Gastrocnemius medialis (tissue), 4 donors: Measurements from ENCODE around the gene GPX3. TPM values are rescaled to one million over a fixed set of nuclear protein-coding genes. Genes with fewer than 3 reads are reported as not detected.

Experiments used
- ATAC-seq, 2 donors: fragments of 150-250 bp; one replicate each; pipeline ENCODE4 v1.9.1; 2016
- DNase-seq, 2 donors: peaks; one replicate each; pipeline ENCODE4 v3.0.0-alpha.2; 2019
- H3K27ac ChIP-seq, 4 donors: fragments of 200-600 bp; sonication (generic); 1 replicate in 1 of 4; 2 replicates in 3 of 4; pipeline ENCODE4 v1.5.1; 2016 to 2018; ENCODE audit warnings: mild to moderate bottlenecking in 2 of 4, moderate library complexity in 1 of 4
- H3K27me3 ChIP-seq, 3 donors: fragments of 200-600 bp; sonication (generic) in 2 of 3; 1 replicate in 1 of 3; 2 replicates in 2 of 3; pipeline versions ENCODE4 v1.5.1 to v1.6.0; 2016 to 2019; ENCODE audit warnings: mild to moderate bottlenecking in 1 of 3, moderate library complexity in 1 of 3
- H3K36me3 ChIP-seq, 2 donors: fragments of 200-600 bp; sonication (generic) in 1 of 2; one replicate each; pipeline ENCODE4 v1.5.1; 2017 to 2018
- H3K4me1 ChIP-seq, 2 donors: fragments of 200-600 bp; sonication (generic) in 1 of 2; one replicate each; pipeline ENCODE4 v1.5.1; 2016 to 2017; ENCODE audit warnings: mild to moderate bottlenecking in 2 of 2
- H3K4me3 ChIP-seq, 4 donors: fragments of 200-600 bp; sonication (generic) in 3 of 4; 1 replicate in 1 of 4; 2 replicates in 3 of 4; pipeline ENCODE4 v1.5.1; 2016 to 2019; ENCODE audit warnings: mild to moderate bottlenecking in 2 of 4
- H3K9me3 ChIP-seq, 3 donors: fragments of 200-600 bp; sonication (generic) in 2 of 3; 1 replicate in 1 of 3; 2 replicates in 2 of 3; pipeline ENCODE4 v1.5.1; 2016 to 2019
- POLR2A ChIP-seq, 2 donors: fragments of 450-650 bp; IDR thresholded peaks; one replicate each; pipeline ENCODE4 v1.6.1; 2017; ENCODE audit warnings: antibody characterized with exemption in 2 of 2, mild to moderate bottlenecking in 2 of 2, moderate library complexity in 2 of 2
- in situ Hi-C, 4 donors: fragments of 200-750 bp; cut with MboI; loops; one replicate each; pipeline versions ENCODE4 v1.15.0 to v1.8.0; 2017; ENCODE audit warnings: low sequenced_read_pairs in 4 of 4
- intact Hi-C: fragments of 100-400 bp; cut with DNase I; formaldehyde crosslinking; loops from one replicate; pipeline ENCODE4 v1.15.1; 2023; ENCODE audit warnings: low total_unique reads
- total RNA-seq, 4 donors: library from RNA; depleted of rRNA; stranded (reverse); fragments of >200 nt; gene quantifications; one replicate each; pipeline versions ENCODE4 v1.1.0 to v1.2.3, GENCODE V29; 2016
- TF ChIP-seq, protein P1 (sequence below), 5 experiments: fragments of 450-650 bp in 3 of 5; fragments of 200-600 bp in 2 of 5; sonication (generic) in 2 of 5; IDR thresholded peaks in 4 of 5; conservative IDR thresholded peaks in 1 of 5; 1 replicate in 4 of 5; 2 replicates in 1 of 5; pipeline ENCODE4 v1.5.1; 2016 to 2019; ENCODE audit warnings: antibody characterized with exemption in 5 of 5, mild to moderate bottlenecking in 3 of 5, moderate library complexity in 3 of 5

The GPX3 gene
- total RNA-seq, 4 donors from 2014 or later, result 504 to 1,227 (median 655) TPM

DNA sequence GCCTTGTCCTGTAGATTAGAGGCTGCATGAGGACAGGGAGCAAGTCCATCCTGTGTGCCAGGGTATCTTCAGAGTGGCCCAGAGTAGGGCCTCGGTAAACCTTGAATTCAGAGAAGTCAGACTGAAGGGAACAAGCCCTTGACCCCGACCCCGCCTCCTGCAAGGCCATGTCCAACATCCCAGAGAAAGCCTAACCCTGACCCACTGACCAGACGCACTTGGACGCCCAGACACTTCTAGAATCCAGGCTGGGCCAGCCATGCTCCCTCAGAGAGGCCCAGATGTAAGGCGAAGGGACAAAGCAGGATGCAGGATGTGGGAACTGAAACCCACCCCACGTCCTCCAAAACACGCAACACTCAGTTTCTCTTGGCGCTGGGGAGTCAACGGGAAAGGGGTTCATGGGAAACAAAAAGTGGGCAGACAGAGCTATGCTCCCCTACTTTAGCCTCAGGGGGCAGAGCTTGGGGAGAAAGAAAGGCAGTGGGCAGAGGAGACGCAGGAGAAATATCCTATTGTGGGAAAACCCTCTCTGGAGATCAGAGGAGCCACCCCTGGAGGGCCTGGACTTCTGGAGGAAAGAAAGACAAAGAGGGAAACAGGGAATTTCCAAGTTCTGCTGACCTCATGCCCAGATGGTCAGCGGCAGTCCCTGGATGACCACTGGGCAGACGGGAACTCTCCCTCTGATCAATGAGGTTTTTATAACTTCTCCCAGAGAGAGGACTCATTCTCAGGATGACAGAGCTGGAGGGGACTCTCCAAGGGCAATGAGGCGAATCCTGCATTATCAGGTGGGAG is 47.4 kb downstream of the GPX3 start:
- ATAC-seq, result no peak
- H3K27ac ChIP-seq, result peak overlapping the region; percentile 90 to 94 (median 92)
- no peak for DNase-seq
- intact Hi-C loops, result loop anchor here (1.0 kb wide), 1 partner anchor 8 kb away; no protein-coding TSS in a partner anchor
- in situ Hi-C loops, result no loop called here
- H3K4me3 ChIP-seq, result no peak overlapping the region
- peaks cover 95 to 98% of the 10 kb centered on the region in 2 donors for H3K4me1 ChIP-seq
- H3K27me3 ChIP-seq, result no peaks in the 10 kb centered on the region
- H3K9me3 ChIP-seq, result no peaks in the 10 kb centered on the region
- no peaks in the 10 kb centered on the region for H3K36me3 ChIP-seq
- TF ChIP-seq POLR2A (IDR thresholded peaks at IDR 0.05), result no peak
- TF ChIP-seq, protein P1, sequence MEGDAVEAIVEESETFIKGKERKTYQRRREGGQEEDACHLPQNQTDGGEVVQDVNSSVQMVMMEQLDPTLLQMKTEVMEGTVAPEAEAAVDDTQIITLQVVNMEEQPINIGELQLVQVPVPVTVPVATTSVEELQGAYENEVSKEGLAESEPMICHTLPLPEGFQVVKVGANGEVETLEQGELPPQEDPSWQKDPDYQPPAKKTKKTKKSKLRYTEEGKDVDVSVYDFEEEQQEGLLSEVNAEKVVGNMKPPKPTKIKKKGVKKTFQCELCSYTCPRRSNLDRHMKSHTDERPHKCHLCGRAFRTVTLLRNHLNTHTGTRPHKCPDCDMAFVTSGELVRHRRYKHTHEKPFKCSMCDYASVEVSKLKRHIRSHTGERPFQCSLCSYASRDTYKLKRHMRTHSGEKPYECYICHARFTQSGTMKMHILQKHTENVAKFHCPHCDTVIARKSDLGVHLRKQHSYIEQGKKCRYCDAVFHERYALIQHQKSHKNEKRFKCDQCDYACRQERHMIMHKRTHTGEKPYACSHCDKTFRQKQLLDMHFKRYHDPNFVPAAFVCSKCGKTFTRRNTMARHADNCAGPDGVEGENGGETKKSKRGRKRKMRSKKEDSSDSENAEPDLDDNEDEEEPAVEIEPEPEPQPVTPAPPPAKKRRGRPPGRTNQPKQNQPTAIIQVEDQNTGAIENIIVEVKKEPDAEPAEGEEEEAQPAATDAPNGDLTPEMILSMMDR (IDR thresholded peaks at IDR 0.05 in 4 of 5, conservative IDR thresholded peaks at IDR 0.05 in 1 of 5), result no peak

GRCh38 chr5:151068433-151069197 is 48.2 kb downstream of the GPX3 start:
- TF ChIP-seq POLR2A (IDR thresholded peaks at IDR 0.05), result peak in 1 of 2 donors; percentile 17
- TF ChIP-seq, protein P1 (IDR thresholded peaks at IDR 0.05 in 4 of 5, conservative IDR thresholded peaks at IDR 0.05 in 1 of 5), result no peak
- H3K27ac ChIP-seq, result peak overlapping the region; percentile 90 to 94 (median 92)
- in situ Hi-C loops, result no loop called here
- no peaks in the 10 kb centered on the region for H3K36me3 ChIP-seq
- H3K27me3 ChIP-seq, result no peaks in the 10 kb centered on the region
- DNase-seq, result peak; percentile 53 to 83
- ATAC-seq, result peak; percentile 35 to 68
- H3K4me3 ChIP-seq, result peak overlapping the region in 1 of 4 donors; percentile 14
- peaks cover 88 to 93% of the 10 kb centered on the region in 2 donors for H3K4me1 ChIP-seq
- H3K9me3 ChIP-seq, result no peaks in the 10 kb centered on the region
- intact Hi-C loops, result loop anchor here (1.0 kb wide), 1 partner anchor 8 kb away; no protein-coding TSS in a partner anchor

GRCh38 chr5:151070449-151070848 is 50.1 kb downstream of the GPX3 start:
- in situ Hi-C loops, result no loop called here
- no peaks in the 10 kb centered on the region for H3K27me3 ChIP-seq
- intact Hi-C loops, result no loop called here
- ATAC-seq (no peak), DNase-seq (no peak)
- TF ChIP-seq, protein P1 (IDR thresholded peaks at IDR 0.05 in 4 of 5, conservative IDR thresholded peaks at IDR 0.05 in 1 of 5), result no peak
- no peak for TF ChIP-seq POLR2A (IDR thresholded peaks at IDR 0.05)
- no peaks in the 10 kb centered on the region for H3K36me3 ChIP-seq
- H3K4me3 ChIP-seq, result no peak overlapping the region
- H3K9me3 ChIP-seq, result no peaks in the 10 kb centered on the region
- H3K27ac ChIP-seq, result peak overlapping the region; percentile 90 to 94 (median 92)
- H3K4me1 ChIP-seq, result peaks cover 70 to 76% of the 10 kb centered on the region in 2 donors

DNA sequence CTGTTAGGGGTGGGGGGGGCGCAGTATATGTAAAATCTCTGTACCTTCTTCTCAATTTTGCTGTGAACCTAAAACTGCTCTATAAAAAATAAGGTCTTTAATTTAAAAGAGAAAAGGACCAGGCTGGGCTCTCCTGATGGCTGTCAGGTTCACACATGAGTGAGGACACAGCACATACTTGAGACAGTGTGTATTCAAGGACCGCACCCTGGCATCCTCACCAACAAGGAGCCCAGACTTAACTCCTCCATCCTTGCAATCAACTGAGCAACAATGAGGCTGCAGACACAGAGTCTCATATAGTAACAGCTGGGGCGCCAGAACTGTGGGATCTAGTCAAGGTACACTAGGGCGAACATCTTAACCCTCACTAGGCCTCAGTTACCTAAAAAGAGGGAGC is 50.6 kb downstream of the GPX3 start:
- peak overlapping the region; percentile 90 to 94 (median 92) for H3K27ac ChIP-seq
- H3K36me3 ChIP-seq, result no peaks in the 10 kb centered on the region
- TF ChIP-seq POLR2A (IDR thresholded peaks at IDR 0.05), result no peak
- TF ChIP-seq, protein P1 (IDR thresholded peaks at IDR 0.05 in 4 of 5, conservative IDR thresholded peaks at IDR 0.05 in 1 of 5), result no peak
- no peak overlapping the region for H3K4me3 ChIP-seq
- no peak for DNase-seq
- no peak for ATAC-seq
- intact Hi-C loops, result no loop called here
- H3K27me3 ChIP-seq, result no peaks in the 10 kb centered on the region
- in situ Hi-C loops, result no loop called here
- H3K4me1 ChIP-seq, result peaks cover 71 to 74% of the 10 kb centered on the region in 2 donors
- no peaks in the 10 kb centered on the region for H3K9me3 ChIP-seq
